Skeletal muscle cell (primary cell): Measurements from ENCODE around the gene VPREB3.

Experiments used
- DNase-seq: peaks from one replicate; pipeline ENCODE4 v3.0.0-alpha.2; 2010; ENCODE audit warnings: low read depth
- H3K4me3 ChIP-seq: 2 replicates; pipeline ENCODE4 v1.5.1; 2011; ENCODE audit warnings: low read depth, mild to moderate bottlenecking, control low read depth, low read length, moderate library complexity

The VPREB3 gene, protein sequence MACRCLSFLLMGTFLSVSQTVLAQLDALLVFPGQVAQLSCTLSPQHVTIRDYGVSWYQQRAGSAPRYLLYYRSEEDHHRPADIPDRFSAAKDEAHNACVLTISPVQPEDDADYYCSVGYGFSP

GRCh38 chr22:23754220-23754919 is at the start of gene VPREB3:
Gene VPREB3 (minus strand): TSS chr22:23754425. CDS start chr22:23754363, 62 bp downstream.
- H3K4me3 ChIP-seq, result no peak within 1 kb of the TSS
- DNase-seq, result no peak

GRCh38 chr22:23803001-23803819 is 49.0 kb upstream of the VPREB3 start:
- no peak for DNase-seq
- H3K4me3 ChIP-seq, result no peak overlapping the region

DNA sequence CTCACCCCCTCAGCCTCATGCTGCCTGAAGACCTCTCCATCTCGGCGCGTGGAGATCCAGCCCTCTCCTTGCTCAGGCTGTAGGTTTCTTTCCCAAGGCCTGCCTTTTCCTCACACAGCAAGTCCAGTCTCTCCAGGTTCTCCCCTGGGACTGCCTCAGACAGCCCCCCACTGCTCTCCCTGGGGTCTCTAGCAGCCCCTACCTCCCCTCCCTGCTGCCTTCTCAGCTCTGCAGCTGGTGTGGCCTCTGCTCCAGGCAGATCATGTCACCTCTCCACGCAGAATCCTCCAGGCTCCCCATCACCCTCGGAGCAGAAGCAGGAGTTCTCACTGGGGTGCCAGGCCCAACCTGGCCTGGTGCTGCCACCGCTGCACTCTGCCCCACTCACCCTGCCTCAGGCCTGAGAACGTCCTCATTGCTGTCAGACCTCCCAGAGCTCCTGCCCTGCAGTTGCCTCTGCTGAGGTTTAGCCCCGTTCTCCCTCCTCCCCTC is 47.7 kb upstream of the VPREB3 start:
- no peak for DNase-seq
- H3K4me3 ChIP-seq, result no peak overlapping the region

DNA sequence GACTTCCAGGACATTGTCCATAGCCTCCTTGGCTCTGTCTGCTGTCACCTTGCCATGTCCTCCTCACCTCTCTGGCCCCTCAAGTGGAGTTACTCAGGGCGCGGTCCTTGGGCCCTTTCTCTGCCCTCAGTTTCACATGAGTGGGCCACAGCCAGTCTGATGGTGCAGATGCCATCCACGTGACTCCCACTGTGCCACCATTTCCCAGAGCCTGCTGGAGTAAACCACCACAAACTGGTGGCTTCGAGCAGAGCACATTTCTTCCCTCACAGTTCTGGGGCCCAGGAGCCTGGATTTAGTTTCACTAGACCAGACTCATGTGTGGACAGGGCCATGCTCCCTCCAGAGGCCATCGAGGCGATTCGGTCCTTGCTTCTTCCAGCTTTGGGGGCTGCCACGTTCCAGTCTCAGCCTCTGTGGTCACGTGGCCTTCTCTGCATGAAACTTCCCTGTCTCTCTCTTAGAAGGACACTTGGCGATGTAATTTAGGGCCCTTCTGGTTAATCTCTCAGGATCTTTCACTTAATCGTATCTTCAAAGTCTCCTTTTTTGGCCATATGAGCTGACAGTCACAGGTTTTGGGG is 47.1 kb upstream of the VPREB3 start:
- no peak overlapping the region for H3K4me3 ChIP-seq
- DNase-seq, result no peak

DNA sequence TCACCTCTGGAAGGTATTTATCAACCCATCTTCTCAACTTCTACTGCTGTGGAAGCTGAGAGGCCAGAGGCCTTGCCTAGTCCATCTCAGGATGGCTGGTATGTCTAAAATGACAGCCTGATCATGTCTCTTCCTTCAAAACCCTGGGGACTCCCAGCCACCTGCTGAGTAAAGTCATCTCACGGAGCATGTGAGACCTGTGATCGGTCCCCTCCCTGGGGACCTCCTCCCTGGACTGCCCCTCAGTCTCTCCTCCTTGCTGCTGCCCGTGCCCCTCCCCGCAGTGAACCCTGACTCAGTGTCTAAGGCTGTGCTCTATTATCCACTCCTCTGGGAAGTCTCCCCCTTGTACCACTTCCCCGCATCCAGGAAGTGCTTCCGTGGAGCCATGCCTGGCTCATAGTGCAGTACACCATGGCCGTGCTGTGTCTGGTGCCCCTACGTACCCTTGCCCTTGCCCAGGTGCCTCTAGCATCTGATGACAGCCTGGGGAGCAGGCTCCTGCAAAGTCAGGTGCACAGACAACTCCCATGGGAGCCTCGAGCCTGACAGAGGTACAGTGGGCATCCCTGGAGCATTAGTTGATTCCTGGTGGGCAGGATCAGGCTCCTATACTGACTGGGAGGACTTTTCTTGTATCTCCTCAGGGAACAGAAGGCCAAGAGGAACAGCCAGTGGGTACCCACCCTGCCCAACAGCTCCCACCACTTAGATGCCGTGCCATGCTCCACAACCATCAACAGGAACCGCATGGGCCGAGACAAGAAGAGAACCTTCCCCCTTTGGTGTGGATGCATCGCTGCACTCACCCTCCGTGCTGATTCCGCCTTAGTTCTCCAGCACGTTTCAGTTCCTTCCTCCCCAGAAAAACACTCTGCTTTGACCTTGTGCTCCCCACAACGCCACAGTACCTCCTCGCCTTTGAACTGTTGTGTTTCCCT is 46.3 kb upstream of the VPREB3 start:
- DNase-seq, result no peak
- H3K4me3 ChIP-seq, result no peak overlapping the region

DNA sequence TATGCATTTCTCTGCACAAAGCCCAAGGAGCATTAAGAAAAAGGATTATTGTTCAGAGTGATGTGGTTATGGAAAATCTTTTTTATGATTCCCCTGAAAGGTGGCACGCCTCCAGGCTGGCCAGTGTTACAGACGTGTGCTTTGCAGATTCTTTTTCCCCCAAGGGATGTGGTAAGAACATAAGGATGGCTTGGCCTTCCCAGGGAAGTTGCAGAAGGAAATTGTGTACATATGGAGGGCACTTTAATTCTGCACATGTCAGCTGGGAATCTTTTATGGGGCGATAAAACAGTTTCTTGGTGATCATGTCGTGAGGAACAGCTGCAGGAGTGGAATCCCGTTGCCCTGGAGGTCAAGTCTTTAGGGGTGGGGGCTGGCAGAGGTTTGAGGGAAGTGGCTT is 42.2 kb upstream of the VPREB3 start:
- peak; percentile 69 for DNase-seq
- no peak overlapping the region for H3K4me3 ChIP-seq

GRCh38 chr22:23793326-23793725 is 39.1 kb upstream of the VPREB3 start:
- no peak for DNase-seq
- H3K4me3 ChIP-seq, result no peak overlapping the region

- H3K4me3 ChIP-seq, result no peak overlapping the region
- DNase-seq, result no peak
Observed at GRCh38 chr22:23791738-23792645, 37.8 kb upstream of the VPREB3 start.

DNA sequence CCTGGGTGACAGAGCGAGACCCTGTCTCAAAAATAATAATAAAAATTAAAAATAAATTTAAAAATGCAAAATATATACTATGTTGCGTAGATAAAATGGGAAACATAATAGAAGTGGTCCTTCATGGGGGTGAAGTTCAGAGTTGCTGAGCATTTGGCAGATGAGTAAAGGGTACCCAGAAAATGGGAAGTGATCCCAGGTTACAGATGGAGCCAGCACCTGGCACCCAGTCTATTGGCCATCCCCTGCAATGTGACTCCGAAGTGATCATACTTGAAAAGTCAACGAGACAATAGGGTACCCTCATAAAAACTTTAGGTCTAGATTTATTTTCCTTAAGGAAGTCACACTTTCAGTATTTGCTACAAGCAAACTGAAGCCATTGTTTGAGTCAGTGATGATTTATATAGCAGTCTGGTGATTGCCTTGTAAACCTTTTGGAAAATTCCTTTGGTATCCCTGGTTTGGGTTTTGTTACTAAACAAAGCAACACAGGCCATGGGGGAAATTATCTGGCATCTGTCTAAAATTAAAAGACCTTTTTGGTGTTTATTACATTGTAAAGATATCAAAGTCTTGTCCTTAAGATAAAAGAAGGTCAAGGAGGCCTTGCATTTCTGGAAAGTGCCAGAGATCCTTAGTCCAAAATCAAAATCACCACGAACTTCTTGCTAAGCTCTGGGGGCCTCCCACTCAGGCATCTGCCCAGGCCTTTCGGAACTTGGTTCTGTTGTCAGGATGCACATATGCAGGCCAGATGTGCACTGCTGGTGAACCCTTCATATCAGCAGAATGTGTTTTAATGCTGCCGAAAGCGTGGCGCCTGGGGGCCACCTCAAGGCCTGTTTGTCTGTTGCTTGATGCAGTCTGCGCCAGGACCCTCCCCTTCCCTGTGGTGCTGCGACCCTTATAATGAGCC is 36.9 kb upstream of the VPREB3 start:
- DNase-seq, result no peak
- H3K4me3 ChIP-seq, result no peak overlapping the region

DNA sequence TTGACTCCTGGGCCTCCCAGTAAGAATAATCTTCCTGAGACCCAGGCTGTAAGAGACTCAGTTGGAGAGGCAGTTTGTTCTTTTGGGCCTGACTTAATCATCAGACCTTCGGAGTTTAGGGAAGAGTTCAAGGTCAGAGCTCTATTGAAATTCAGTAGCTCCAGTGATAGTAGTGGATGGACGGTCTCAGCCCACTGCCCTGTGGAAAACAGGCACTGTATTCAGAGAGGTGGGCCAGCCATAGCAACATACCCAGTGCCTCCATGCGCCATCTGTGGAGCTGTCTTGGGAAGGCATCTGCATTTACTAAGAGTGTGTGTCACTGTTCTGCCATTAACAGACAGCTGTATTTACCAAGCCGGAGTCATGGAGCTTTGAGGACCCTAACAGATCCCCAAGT is 35.4 kb upstream of the VPREB3 start:
- DNase-seq, result no peak
- no peak overlapping the region for H3K4me3 ChIP-seq

DNA sequence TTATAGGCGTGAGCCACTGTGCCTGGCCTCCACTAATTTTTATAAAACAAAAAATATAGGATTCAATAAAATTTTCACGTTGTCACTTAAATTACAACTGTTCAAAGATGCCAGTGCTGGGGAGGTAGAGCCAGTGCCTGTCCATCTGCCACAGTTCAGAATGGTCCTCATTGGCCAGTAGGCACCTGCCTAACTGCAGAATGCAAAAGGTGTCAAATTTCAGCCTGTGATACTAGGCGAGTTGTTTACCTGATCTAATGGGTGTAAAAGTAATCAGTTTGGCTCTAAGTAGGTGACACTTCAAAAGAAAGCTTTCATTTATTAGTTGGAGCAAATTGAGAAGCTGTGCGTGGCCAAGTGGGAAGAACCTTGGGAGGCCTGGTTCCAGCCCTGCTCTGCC is 34.9 kb upstream of the VPREB3 start:
- no peak for DNase-seq
- H3K4me3 ChIP-seq, result no peak overlapping the region

- DNase-seq, result no peak
- H3K4me3 ChIP-seq, result peak overlapping the region; percentile 87
Observed at GRCh38 chr22:23787910-23788309, 33.7 kb upstream of the VPREB3 start.

GRCh38 chr22:23787600-23787896 is 33.3 kb upstream of the VPREB3 start:
- peak overlapping the region; percentile 87 for H3K4me3 ChIP-seq
- no peak for DNase-seq

GRCh38 chr22:23786752-23787599 is 32.8 kb upstream of the VPREB3 start, which contains the start of gene SMARCB1:
Gene SMARCB1 (plus strand): TSS chr22:23786966. CDS start chr22:23787170, 204 bp downstream.
- peak; percentile 65 for DNase-seq
- peak within 1 kb of the TSS; percentile 87 for H3K4me3 ChIP-seq

GRCh38 chr22:23786261-23786710 is 32.1 kb upstream of the VPREB3 start:
- no peak for DNase-seq
- H3K4me3 ChIP-seq, result peak overlapping the region; percentile 87

- no peak for DNase-seq
- H3K4me3 ChIP-seq, result no peak overlapping the region
Observed at GRCh38 chr22:23784215-23784732, 30.0 kb upstream of the VPREB3 start.
